HG03064 (cell line): ENCODE results near the gene PLD6.
"Not testable (repeated sequence)": the region's sequence is repeated elsewhere in the genome, so short reads cannot be mapped to it uniquely, and the experiment has no call there.

Experiments
- ATAC-seq: cut with Tn5 transposase; IDR thresholded peaks from one replicate; pipeline ENCODE4 v1.9.1; 2021; ENCODE audit warnings: low read depth; ENCODE audit not compliant: unreplicated experiment

Gene PLD6

GRCh38 chr17:17159571-17159970 lies 46.6 kb downstream of the PLD6 start:
- no peak for ATAC-seq

DNA sequence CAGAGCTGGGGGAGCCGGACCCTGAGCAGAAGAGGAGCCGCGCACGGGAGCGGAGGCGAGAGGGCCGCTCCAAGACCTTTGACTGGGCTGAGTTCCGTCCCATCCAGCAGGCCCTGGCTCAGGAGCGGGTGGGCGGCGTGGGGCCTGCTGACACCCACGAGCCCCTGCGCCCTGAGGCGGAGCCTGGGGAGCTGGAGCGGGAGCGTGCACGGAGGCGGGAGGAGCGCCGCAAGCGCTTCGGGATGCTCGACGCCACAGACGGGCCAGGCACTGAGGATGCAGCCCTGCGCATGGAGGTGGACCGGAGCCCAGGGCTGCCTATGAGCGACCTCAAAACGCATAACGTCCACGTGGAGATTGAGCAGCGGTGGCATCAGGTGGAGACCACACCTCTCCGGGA lies 47.6 kb downstream of the PLD6 start:
- ATAC-seq: not testable (repeated sequence)

GRCh38 chr17:17157041-17157440 lies 49.1 kb downstream of the PLD6 start:
- no peak for ATAC-seq

GRCh38 chr17:17156511-17156910 lies 49.6 kb downstream of the PLD6 start:
- ATAC-seq: no peak

DNA sequence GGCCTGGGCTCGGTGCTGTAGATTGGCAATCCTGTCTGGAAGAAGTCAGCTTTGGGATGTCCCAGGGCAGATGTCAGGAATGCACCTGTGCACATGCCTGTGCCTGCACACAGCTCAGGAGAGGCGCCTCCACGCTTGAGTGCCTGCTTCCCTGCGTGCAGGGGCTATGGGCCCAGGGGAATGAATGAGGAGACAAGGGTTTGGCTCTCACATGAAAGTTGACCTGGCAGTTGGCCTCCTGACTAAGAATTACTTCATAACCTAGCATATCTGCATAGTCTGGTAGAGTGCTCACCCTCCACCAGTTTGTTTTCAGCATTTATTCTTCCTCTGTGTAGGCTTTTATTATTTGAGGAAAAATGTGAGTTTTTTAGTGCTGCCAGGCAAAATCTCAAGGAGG lies 50.0 kb downstream of the PLD6 start:
- no peak for ATAC-seq

- ATAC-seq: no peak
Observed at GRCh38 chr17:17155568-17155967, 50.6 kb downstream of the PLD6 start.

DNA sequence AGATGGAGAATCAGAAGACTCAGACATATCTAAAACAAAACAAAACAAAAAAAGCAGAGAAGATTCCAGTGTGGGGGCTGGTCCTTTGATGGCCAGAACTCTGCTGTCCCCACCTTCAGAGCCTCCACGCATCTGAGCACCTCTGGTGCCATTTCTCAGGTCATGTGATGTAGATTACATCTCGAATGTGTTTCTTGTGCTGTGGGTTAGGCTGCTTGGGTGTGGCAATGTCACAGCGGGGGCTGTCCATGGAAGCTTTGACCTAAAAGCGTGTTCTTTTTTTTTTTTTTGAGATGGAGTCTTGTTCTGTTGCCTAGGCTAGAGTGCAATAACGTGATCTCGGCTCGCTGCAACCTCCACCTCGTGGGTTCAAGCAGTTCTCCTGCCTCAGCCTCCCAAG lies 51.2 kb downstream of the PLD6 start:
- ATAC-seq: no peak

DNA sequence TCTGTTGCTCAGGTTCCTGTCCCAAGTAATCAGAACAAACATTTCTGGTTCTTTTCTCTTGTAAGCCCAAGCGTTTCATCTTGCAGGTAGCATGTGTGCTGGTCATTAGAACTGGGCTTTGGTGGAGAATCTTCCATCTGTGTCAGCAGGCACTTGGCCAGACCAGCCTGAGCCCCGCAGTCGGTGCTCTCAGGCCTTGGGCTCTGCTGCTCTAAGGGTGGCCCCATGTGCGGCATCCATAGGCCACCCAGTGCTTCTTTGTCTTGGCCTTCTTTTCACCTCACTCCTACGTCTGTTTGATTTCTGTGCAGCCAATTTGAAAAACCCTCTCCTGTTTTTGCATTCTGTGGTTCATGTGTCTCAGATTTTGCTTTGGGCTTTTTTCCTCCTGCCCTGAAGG lies 51.6 kb downstream of the PLD6 start:
- ATAC-seq: no peak

DNA sequence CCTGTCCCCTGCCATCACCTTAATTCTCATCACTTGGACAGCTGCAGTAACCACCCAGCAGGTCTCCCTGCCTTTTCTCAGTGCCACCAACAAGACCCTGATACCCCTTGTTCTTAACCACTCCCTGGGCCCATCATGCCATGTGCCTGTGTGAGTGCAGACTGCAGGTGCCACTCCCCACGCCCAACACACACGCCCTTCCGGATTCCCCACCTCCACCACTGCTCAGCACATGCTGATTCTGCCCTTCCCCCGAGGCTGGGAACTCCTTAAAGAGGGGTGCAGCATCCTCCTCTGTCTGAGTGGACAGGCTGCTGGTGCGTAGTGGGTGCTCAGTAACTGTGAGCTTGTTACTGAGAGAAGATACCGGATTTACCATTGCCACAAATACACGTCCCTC lies 52.4 kb downstream of the PLD6 start:
- no peak for ATAC-seq

- no peak for ATAC-seq
Observed at GRCh38 chr17:17153071-17153470, 53.1 kb downstream of the PLD6 start.

- no peak for ATAC-seq
Observed at GRCh38 chr17:17152385-17152784, 53.7 kb downstream of the PLD6 start.

DNA sequence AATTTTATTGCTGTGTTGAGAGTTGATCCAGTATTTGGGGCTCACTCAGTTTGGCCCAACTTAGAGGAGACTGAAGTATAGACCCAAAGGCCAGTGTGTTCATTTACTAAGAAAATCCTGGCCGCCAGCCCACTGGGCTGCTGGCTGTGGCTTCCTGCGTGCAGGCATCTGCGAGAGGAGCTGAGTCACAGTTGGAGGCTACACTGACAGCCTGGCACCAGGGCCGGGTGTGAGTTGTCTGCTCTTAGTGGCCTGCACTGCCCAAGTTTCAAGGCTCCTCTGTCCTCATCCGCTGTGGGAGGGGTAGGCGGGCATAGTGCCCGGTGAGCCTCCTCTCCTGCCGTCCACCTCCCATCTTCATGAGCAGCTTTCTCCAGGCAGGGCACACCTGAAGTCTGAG lies 54.2 kb downstream of the PLD6 start:
- ATAC-seq: no peak

DNA sequence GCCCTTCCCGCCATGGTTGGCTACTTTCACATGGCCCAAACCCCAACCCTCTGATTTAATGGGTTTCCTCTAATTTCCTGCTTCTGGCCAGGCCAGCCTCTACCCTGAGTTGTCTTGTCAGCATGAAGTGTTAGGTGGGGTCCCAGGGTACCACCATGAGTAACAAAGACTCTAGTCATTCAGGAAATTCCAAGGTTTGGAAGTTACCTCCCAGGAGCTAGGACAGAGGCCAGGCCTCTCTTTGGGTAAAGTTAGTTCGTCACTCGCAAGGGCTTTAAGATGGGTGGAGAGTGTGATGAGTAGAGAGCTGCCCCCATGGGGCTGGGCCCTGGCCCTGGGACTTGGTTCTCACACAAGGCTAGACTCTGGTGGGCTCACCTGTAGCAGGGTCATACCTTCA lies 54.6 kb downstream of the PLD6 start:
- no peak for ATAC-seq

DNA sequence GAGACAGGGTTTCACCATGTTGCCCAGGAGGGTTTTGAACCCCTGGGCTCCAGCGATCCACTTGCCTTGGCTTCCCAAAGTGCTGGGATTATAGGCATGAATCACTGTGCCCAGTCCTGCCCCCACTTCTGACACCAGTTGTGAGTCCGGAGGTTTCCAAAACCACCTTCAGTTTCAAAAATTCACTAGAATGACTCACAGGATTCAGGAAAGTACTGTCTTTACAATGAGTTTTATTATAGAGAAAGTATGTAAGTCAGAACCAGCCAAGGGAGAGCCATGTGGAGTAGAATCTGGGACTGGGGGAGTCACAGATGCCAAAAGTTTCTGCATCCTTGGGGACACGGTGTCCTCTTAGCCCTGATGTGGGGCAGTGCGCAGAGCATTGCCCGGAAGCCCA lies 55.1 kb downstream of the PLD6 start:
- ATAC-seq: no peak
